Stimulated activated CD4-positive, alpha-beta T cell treated with anti-CD3 and anti-CD28 coated beads, Interleukin-2, amount 100 ng/mL, for 24 hours (primary cell): Measurements from ENCODE around the gene CLSTN2.

Experiments used
- DNase-seq, 2 donors: peaks; one replicate each; pipeline ENCODE4 v3.0.0-alpha.2; 2020

CLSTN2 gene

DNA sequence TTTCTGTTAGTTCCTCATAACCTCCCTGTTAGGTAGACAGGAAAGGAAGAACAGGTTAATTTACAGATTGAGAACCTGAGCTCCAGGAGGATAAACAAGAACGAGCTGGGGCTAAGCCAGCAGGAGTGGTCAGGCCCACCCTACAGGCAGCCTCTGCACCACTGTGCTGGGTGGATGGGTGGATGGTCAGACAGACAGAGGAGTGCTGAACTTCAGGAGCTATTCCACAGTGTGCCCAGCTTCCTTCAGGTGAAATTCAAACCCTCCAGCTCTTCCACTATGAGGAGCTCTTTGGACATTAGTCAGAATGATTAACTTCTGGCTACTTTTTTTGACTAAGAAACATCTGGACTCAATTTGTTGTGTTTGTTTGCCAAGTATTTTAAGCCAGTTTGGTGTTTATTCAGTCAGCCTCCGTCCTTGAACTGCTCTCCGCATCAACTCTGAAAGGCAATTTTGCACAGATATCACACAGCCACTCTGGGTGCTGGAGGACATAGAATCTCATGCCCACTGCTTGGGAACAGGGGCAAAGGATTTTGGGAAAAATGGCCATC, 361.9 kb downstream of the CLSTN2 start:
- DNase-seq: no peak

DNA sequence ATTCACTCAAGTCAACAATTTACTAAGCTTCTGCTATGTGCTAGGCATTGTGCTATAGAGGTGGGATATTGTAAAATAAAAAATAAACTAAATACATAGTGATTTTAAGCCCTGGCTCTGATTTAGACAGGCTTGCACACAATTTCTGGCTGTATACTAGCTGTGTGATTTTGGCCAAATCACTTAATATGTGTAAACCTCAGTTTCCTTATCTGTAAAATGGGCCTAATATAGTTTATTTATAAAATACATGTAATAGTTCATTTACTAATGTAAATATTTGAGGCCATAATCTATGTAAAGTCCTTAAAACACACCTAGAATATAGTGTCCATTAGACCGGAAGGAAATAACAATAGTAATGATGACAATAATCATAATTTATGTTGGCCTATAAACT, 363.1 kb downstream of the CLSTN2 start:
- no peak for DNase-seq

DNA sequence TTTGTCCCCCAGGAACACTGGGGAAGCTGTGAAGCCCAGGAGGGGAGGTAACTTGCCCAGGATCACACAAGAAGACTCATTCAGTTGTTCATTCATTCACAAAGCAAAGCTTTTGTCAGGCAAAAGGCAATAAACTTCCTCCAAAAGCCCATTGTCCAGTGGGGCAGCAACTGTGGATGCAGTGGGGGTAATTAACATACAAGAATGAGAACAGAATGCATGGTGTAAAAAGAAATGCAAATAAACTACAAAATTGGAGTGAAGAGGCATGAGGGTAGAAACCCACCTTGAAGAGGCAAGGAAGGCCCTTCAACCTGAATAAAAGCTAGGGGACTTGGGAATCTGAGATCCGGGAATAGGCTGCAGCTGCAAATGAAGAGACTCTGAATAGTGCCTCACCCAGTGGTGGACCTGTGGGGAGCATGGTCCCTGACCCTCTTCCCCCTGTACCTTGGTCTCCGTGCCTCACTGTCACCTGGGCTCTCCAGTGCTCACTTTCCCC, 363.6 kb downstream of the CLSTN2 start:
- no peak for DNase-seq

DNA sequence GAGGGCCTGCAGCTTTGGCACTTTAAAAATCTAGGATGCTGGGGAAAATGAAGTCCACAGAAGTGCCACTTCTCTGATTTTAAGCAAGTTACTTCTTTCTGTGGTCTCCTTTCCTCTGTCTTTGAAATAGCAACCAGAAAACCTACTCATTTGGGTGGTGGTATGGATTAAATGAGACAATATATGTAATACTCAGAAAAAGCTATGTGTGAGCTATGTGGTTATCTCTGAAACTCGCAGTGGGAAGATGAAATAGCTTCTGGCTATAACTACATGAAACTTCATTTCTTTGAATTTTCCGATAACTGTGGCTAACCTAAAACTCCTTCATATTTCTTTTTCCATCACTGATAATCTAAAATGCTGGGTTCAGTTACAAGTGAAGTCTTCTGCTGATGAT, 368.9 kb downstream of the CLSTN2 start:
- DNase-seq: no peak

DNA sequence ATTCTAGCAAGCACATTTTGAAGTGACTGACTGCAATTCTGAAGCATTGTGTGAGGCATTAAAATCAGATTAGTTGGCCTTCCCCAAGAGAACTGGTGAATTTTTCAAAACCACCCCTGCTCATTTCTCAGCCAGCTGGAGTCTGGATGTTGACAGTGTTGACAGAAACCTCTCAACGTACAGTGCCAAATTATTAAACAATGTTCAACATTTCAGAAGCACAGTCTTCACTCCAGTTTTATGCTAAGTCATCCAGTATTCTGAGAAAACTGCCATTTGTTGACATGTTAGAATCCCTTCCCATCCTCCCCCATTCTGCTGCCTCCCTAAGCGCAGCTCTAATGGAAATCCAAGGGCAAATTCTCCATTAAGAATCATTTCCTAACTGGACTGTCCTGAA, 373.6 kb downstream of the CLSTN2 start:
- DNase-seq: no peak

DNA sequence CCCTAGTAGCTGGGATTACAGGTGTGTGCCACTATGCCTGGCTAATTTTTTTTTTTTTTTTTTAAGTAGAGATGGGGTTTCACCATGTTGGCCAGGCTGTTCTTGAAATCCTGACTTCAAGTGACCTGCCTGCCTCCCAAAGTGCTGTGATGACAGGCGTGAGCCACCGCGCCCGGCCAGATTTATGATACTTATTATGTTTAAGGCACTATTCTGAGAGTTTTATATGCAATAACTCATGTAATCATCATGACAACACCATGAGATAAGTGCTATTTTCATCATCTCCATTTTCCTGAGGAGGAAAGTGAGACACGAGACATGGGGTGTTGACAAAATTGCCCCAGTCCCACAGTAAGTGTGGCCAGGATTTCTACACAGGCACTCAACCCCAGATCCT, 376.4 kb downstream of the CLSTN2 start:
- no peak for DNase-seq

DNA sequence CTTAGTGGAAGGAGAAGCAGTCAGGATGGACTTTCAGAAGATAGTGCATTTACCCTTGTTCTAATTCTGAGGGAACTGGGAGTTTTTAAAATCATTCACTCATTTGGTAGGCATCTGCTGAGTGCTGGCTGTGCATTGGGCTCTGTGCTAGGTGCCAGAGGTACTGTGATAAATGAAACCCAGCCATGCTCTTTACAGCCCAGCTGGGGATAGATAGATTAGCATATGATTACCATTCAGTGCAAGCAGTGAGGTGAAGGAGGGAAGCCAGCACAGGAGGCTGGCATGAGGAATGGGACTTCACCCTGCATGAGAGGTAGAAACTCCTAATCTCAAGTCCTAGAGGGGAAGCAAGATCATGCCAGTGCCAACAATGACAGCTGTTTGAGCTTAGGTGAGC, 381.0 kb downstream of the CLSTN2 start:
- no peak for DNase-seq

DNA sequence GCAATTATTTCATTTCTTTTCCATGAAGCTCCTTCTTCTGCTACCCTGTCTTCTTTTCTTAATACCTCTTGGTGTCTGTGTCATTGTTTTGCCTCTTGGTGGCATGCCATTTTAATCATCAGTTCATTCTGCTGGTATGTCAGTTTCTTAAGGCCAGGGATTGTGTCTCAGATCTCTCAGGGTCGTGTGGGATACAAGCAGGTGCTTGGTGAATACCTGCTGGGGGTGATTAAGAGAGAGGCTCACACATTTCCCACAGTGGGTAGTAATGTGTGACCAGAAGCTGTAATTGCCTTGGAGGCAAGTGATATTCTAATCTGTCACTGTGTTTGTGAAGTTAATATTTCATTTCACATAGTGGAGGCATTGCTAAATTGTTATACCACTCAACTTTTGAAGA, 381.5 kb downstream of the CLSTN2 start:
- no peak for DNase-seq

DNA sequence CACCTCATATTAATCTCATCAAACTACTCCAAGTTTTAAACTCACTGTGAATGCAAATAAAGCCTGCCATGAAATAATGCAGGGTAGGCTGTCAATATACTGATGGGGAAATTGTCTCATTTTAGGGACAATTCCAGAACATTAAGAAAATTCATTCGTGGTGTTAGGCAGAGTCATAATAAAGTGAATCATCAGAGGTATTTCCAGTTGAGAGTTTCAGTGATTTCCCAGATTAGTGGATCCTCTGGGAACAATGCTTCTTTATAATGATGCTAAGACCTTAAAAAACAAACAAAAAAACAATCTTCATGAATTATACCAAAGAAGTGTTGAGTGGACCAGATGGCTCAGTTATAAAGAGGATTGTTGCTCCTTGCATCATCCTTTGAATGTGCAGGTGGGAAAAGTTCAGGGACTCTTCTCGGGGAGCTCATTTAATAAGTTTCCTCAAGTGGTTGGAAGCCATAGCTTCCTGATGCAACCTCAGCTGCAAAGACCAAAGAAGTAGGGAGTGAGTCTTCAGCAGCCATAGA, 381.9 kb downstream of the CLSTN2 start:
- DNase-seq: no peak

DNA sequence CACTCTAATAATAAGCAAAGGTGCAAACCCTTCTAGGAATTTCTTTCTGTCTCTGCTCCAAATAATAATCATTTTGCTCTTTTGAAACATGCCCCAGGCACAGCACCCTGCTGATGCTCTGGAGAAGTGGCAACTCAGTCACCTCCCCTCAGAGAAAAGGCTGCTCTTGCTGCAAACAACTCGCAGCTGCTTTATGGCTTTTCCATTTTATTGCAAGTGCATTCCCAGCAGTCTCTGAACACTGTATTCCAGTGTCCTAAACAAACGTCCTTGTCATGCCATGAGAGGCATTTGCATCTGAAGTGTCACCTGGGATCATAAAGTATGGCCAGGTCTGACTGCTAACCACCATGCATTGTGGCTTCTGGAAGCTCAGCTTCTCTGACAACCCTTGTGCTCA, 384.8 kb downstream of the CLSTN2 start:
- DNase-seq: no peak

DNA sequence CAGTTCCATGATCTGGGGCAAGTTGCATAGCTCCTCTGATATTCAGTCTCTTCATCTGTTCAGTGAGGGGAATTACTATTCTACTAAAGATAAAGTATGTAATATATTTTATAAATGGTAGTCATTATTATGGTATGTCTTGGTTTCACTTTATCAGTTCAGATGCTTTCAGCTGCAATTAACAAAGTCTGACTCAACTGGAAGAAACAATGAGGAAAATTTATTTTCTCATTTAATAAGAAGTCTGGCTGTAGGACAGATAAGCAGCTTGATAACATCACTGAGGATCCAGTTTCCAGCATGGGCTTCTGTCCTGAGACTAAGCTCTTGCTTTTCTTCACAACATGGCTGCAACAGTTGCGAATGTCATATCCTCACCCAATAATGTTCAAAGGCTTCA, 388.6 kb downstream of the CLSTN2 start:
- no peak for DNase-seq

DNA sequence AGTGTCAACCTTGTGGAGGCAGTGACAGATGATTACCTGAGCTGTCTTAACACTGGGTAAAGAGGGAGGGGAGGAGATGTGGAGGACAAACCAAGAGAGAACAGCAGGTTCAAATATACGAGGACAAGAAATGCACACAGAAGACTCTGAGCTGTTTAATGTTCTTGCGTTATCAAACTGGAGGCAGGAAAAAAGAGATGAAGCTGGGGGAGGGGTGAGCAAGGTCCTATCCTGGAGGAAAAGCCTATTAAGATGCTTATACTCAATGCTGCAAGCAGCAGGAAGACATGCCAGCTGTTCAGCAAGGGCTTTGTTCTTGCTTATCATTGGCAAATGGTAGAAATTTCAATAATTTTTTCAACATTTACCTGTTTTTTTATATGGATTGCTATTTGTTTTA, 397.1 kb downstream of the CLSTN2 start:
- no peak for DNase-seq

DNA sequence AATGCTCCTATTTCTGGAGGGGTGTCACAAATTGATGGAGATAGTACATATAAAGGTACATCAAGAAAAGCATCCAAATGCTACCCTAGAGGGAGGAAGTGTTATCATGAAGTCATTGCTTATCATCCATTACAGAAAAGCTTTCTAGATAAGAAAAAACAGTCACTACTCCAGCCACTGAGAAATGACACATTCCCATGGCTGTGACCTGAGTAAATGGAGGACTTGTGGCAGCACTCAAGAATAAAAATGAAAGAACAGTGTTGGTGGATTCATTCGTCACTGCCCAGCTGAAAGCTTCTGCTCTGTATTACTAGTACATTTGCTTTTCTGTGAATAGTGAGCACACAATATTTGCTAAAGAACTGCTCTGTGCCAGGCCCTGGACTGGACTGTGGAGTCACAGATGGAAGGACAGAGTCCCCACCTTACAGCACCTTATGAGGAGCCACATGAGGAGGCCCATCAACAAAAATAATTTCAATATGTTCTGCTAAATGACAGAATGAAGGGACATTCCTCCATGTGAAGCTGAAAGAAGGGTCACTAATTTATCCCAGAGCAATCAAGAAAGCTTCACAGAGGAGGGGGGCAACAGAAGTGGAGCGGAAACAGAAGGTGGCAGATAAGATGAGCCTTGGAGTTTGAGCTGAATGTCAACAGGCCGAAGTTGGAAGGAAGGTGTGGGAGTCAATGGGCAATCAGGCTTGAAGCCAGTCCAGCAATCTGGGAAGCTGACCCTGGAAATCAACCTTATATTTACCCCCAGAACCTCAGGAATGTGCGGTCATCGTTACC, 399.3 kb downstream of the CLSTN2 start:
- DNase-seq: no peak

DNA sequence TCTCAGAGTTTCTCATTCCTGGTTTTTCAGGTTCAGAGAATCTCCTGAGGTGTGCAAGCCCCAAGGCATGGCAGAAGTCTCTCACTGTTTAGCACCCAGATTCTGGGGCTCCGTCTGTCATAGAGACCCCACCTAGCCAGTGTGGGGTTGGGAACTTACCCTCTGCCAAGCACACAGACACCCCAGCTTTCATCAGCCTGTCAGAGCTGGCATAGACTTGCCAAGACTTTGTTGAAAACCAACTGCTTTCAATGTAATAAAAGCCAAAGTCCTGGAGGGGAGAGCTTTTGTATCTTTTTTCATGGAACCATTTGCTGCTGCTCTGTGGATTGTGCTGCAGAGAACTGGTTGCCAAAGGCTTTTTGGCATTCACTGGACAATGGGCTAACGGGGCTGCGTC, 401.5 kb downstream of the CLSTN2 start:
- DNase-seq: no peak

DNA sequence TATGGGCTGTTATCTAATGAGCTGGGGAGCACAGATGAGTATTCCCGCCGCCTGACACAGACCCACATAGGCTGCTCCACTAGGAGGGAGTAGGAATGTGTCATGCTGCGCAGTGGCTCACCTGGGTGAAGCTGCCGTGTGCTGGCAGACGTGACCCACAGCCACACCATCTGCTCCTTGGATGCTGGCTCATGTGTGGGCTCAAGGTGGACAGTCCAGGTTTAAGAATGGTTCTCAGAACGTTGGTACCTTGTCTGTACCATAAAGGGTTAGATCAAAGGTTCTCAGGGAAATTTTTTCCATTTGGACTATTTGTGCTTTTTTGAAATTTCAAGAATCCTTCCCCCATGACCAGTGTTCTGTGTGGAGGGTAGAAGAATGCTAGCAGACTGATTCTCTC, 403.9 kb downstream of the CLSTN2 start:
- no peak for DNase-seq

DNA sequence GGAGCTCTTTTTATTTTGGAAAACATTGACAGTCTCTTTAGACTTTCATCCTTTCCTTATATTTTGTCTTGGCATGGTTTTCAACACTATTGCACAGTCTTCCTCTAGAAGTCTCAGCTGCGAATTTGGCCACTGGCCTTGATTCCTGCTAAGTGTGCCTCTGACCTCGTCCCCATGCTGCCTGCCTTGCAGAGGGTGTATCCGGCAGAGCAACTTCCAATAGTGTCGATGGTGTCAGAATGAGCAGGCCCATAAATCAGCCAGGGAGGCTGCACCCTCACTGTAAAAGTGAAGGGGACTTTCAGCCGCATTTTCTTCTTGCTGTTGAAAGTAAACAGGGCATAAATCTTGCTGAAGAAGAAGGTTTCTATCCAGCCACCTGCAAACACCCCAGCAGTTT, 406.2 kb downstream of the CLSTN2 start:
- no peak for DNase-seq

DNA sequence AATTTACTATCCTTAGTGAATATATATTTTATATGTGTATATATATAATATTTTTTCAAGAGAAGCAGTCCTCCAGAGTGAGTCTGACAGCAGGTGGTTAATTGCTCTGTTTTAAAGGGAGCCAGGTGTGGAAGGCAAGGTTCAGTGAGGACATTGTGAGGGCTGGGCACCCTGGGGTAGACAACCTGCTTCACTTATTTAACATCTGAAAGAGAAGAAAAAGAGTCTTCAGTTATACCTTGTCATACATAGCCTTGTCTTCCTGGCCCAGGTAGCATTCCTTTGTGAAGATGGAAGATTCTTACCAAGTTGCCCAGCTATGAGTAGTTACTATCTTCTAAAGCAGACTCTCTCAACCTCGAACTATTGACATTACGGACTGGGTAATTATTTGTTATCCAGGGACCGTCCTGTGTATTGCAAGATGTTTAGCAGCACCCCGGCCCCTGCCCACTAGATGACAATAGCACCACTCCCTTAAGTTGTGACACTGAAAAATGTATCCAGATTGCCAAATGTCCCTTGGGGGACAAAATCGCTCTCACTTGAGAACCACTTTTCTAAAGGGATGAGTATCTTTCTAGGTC, 406.9 kb downstream of the CLSTN2 start:
- no peak for DNase-seq

DNA sequence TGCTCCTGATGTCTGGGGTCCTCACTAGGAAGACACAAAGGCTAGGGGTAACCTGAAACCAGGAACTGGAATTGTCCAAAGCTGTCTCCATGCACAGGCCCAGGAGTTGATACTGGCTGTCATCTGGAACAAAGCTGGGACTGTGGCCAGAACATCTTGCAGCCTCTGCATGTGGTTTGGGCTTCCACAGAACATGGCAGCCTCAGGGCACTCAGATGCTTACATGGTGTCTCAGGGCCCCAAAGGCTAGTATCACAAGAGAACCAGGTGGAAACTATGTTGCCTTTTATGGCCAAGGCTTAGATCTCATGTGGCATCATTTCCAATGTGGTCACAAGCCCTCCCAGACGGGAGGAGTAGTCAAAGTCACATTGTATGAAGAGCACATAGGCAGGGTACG, 407.7 kb downstream of the CLSTN2 start:
- DNase-seq: no peak

DNA sequence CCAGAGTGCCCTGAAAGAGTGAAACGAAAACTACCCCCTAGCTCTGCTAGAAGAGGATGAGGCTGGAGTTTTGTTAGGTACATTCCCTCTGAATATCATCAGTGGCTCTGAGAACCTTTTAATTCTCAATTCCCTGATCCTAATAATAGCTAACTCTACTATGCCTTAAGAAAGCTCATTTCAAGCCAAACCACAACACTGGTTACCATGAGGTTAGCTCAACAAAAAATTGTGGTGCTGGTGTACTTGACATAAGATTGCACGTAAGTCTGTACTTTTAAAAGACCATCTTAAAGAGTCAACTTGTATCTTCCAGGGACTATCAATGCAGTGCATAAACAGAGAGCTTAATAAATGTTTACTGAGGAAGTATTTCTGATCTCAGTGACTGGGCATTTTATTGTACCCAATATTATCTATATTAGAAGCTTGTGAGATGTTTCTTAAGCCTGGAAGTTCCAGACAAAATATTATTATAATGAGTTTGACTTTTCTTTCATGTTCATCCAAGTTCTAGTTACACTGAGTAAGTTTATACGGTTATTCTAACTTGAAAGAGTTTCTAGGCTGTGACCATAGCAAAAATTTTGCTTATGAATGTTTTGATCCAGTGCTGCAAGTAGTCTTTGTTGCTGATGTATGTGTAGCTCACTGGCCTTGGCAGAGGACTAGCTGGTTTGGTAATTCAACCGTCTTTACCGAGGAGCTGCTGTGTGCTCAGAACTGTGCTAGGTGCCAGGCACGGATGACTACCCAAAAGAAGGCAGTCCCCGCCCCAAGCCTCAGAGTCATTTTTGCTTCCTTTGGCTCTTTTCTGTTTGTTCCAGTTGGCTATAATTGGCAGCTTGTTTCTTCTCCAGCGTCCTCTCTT, 408.5 kb downstream of the CLSTN2 start:
- no peak for DNase-seq

DNA sequence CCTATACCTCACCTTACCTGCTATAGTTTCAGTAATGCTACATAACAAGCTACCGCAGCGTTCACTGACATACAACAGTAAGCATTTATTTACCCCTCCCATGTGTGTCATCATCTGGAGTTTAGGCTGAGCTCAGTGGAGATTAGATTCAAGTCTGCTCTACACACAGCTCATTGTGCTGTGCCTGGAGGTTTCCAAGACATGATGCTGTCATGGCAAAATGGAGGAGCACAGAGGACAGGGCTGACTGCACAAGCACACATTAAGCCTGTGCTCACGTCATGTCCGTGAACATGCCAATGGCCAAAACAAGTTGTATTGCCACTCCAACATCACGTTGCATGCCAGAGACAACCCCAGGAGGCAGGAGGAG, 409.1 kb downstream of the CLSTN2 start:
- no peak for DNase-seq

DNA sequence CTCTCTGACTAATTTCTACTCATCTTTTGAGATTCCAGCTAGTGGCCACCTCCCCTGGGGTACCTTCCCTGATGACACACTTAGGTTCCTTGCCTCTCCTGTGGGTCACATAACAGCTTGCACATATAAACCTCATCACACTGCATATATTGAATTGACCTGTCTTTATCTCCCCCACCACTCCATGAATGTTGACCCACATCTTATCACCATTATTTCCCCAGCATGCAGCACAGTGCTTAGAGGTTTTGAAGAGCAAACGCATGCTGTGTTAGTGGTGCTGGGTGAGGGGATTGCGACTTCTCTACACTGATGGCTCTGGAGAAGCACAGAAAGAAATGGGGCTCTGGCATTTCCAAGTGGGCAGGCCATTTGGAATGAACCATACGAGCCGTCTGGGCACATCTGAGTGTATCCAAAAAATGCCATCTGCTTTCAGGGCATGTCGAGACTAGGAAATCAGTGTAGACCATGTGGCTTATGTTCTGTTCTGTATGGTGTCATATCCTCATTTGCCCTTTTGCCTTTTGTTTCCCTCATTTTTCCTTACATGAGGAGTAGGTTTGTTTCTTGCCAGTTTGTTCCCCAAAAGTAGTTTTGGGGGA, 409.7 kb downstream of the CLSTN2 start:
- no peak for DNase-seq

DNA sequence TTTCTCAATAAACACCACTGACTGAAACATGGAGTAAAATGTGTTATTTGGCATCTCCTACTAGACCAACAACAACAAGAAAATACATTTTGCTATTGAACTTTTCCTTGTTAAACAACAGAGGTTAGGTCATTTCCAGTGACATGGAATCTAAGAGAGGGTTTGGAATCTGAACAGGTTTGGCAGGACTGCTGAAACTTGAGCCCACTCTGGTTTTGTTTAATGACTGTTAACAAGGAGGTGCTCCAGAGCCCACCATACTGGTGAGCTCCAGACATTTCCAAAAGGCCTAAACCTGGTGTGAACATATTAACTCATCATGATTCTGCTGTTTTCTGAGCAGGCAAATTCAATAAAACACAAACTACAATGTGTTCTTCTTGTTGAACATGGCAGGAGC, 412.2 kb downstream of the CLSTN2 start:
- DNase-seq: no peak

DNA sequence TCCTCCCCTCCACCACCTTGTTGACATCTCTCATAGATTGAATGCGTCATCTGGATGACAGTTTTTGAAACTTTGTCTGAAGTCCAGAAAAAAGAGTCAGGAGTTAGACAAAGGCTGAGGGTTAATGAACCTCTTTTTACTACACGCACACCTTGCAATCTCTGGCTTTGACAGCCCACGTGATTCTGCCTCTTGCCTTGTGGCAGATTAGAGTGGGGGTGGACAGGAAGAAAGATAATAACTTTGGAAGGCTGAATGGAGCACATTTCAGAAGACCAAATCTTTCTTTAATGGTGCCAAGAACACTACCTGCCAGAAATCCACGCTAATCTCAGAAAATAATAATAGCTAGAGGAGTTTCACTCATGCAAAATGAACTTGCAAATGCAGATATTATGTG, 415.0 kb downstream of the CLSTN2 start:
- DNase-seq: no peak
